CD4-positive, alpha-beta T cell treated with Interleukin-15 for 1 hour (primary cell): ENCODE data around the gene TEX38.
A peak's percentile ranks its signal among the peaks of the same experiment; 100 is the strongest.
"Not testable (repeated sequence)": the region's sequence is repeated elsewhere in the genome, so short reads cannot be mapped to it uniquely, and the experiment has no call there.

Experiments used
- DNase-seq: peaks from one replicate; pipeline ENCODE4 v3.0.0-alpha.2; 2020

Gene TEX38

GRCh38 chr1:46689897-46690296, 18.2 kb downstream of the TEX38 start:
- no peak for DNase-seq

GRCh38 chr1:46690931-46691421, 19.3 kb downstream of the TEX38 start:
- DNase-seq = no peak

DNA sequence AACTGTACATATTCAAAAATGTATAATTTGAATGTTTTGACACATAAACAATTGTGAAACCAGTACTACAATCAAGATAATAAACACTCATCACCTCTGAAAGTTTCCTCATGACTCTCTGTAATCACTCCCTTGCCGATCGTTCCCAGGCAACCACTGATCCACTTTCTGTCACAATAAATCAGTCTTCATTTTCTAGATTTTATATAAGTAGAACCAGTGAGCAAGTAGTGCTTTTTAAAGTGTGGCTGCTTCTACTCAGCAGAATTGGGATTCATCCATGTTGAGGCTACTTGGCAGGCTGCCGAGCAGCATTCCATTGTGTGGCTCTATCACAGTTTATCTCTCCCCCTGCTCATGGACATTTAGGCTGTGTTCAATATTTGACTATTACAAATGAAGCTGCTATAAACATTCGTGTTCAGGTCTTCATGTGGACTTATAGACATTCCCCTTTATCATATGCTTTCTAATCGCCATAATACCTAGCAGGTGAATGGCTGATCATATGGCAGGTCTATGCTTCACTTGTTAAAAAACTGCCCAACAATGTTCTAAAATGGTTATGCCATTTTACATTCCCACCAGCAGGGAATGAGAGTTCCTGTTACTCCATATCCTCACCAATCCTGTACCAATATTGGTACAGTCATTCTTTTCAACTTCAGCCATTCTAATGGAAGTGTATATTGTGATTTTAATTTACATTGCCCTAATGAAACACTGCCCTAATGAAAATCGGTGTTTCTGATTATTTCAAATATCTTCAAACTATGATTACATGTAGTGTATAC, 20.5 kb downstream of the TEX38 start:
- no peak for DNase-seq

DNA sequence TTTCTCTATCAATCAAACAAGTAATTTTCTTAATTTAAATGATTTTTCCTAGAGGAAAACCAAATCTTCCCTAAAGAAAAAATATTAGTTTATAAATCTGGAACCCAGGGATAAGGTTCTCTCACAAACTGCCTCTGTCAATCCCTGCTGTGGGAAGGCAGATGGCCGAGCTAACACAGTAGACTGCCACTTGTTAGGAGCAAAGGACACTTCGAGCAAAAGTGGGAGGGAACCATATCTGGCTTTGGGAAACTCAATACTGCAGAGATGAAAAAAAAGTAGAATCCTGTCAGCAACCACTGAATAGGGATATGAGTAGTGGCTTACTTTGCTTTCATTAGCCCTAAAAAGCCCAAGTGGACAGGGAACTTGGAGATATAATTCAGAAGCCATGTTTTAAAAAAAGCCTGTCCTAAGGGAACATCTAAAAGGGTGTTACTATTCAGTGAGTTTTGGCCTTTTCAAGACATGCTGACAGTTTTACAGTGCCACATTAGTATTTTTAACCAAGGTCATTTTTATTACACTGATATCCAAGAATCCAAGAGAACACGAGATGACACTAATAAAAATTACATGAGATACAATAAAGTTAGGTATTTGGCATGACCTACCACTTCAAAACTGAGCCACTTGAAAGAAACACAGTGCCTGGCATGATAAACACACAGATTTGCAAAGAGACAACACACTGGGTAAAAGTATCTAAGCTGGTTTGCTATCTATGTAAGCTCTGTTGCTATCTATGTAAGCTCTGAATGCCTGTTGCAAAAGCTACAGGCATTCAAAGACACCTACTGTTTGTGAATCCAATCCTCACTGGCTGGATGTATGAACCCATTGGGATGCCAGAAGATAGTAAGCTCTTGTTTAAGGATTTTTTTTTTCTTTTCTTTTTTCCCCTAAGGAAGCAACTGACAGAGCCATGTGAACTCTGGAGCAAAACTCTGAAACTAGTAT, 21.4 kb downstream of the TEX38 start:
- no peak for DNase-seq

DNA sequence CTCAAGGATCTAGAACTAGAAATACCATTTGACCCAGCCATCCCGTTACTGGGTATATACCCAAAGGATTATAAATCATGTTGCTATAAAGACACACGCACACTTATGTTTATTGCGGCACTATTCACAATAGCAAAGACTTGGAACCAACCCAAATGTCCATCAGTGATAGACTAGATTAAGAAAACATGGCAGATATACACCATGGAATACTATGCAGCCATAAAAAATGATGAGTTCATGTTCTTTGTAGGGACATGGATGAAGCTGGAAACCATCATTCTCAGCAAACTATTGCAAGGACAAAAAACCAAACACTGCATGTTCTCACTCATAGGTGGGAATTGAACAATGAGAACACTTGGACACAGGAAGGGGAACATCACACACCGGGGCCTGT, 23.0 kb downstream of the TEX38 start:
- DNase-seq = not testable (repeated sequence)

DNA sequence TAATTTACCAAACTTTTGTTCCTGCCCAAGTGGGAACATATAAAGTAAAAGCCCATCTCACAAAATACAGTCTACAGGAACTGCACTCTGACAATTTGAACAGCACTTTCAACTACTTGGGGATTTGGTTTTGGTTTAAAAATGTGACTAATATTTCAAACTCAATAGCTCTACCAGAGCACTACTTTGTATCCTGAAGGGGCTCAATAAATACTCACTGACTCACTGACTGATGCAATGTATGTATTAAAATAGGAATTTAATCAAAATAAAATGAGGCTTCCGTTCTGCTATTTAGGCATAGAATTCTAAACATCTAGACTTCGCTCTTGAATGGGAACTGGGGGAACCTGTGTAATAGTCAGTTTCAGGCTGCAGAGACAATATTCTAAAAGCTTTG, 25.4 kb downstream of the TEX38 start:
- no peak for DNase-seq

DNA sequence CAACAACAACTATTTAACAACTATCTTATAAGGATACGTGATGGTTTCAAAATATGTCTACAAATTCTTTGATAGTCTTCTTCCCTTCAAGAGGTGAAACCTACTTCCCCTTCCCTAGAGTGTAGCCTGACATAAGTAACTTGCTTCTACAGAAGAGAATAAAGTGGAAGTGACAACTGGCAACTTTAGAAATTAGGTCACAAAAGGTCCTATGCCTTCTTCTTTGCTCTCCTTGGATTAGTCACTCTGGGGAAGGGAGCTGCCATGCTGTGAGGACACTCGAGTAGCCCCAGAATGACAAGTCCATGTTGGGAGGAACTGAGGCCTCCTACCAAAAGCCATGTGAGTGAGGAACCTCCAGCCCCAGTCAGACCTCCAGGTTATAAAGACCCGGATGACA, 28.0 kb downstream of the TEX38 start:
- DNase-seq = peak; percentile 21

GRCh38 chr1:46703927-46704641, 32.4 kb downstream of the TEX38 start:
- DNase-seq = no peak

GRCh38 chr1:46705408-46705807, 33.8 kb downstream of the TEX38 start:
- no peak for DNase-seq

GRCh38 chr1:46708121-46708520, 36.5 kb downstream of the TEX38 start:
- DNase-seq = no peak

- no peak for DNase-seq
These were observed 43.3 kb downstream of the TEX38 start for GRCh38 chr1:46714976-46715375.

DNA sequence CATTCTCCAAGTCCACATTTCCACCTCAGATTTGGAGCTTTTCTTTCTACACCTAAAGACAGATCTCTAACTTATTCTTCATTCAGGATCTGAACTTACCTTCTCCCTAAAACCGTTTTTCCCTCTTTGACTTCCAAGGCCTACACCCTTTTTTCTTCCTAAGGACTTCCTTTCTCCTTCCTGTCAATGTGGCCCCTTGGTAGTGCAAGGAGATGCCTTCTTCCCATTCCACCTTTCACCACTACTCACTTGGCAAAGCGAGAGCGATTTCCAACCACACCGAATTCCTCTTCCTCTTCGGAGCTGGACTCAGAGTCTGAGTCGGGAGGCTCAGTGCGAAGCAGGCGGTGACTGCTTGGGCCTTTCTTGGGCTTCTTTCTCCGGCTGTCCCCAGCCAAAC, 46.0 kb downstream of the TEX38 start:
- no peak for DNase-seq

DNA sequence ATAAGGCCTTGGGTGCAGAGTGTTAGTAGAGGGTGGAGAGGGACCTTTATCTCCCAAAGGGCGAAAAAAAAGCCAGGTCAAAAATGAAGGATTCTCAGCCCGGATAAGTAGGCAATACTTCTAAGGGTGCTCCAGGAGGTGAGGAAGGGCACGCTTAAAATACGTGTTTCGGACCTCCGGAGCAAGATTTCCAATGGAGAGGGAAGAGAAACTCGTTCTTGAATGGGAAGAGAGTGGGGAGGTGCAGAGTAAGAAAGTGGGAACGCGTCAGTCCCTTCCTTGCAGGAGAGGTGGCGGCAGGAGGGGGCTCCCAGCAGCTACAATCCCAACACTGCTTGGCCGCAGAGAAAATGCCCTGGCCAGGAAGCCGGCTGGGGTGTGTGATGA, 46.7 kb downstream of the TEX38 start:
- no peak for DNase-seq

- peak; percentile 98 for DNase-seq
These were observed 47.3 kb downstream of the TEX38 start, which contains the start of gene EFCAB14 for GRCh38 chr1:46718727-46719622. Gene EFCAB14 (minus strand): TSS chr1:46719114. CDS start chr1:46718087, 1,027 bp downstream.

DNA sequence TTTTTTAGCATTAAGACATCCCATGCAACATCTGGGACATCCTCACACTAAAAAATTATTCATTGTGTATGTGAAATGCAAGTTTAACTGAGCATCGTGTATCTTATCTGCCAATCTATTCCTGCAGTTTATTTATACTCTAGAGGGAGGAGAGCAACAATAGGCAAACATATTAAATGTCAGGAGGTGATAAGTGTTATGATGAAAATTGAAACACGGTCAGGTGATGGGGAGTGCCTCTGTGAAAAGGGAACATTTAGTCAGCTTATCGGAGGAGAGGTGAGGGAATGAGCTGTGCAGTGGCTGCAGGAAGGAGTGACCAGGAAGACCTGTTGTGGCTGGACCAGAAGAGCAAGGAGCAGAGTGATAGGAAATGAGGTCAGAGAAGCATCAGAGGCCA, 48.0 kb downstream of the TEX38 start:
- no peak for DNase-seq

GRCh38 chr1:46720319-46720718, 48.7 kb downstream of the TEX38 start:
- DNase-seq = not testable (repeated sequence)

DNA sequence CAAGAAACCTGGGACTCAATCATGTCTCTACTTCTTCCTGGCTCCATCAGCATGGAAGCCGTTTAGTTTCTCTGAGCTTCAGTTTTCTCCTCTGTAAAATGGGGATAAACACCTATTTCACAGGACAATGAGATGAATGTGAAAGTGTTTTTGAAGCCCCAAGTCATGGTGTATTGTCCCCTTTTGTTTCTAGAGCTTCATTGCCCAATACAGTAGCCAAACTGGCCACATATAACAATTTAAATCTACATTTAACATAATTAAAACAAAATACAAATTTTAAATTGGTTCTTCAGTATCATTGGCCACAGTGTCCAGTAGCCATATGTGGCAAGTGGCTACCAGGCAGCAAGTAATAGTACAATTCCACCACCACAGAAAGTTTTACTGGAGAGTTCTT, 49.5 kb downstream of the TEX38 start:
- no peak for DNase-seq

GRCh38 chr1:46721686-46722205, 50.1 kb downstream of the TEX38 start:
- no peak for DNase-seq
